DOHH2 (cell line): ENCODE results near the gene GNS.

ENCODE experiments used
- H3F3A ChIP-seq: fragments of 200-600 bp; sonication (generic), shearing (Covaris generic); 2 replicates; pipeline ENCODE4 v1.6.0; 2016; ENCODE audit warnings: antibody characterized with exemption, mild to moderate bottlenecking; ENCODE audit not compliant: control insufficient read depth, insufficient read depth
- H3K27ac ChIP-seq: fragments of 200-600 bp; sonication (generic); 2 replicates; pipeline ENCODE4 v1.5.1; 2014; ENCODE audit warnings: low read depth, mild to moderate bottlenecking, low read length, moderate library complexity
- H3K27me3 ChIP-seq: fragments of 200-600 bp; sonication (generic); 2 replicates; pipeline ENCODE4 v1.6.1; 2014; ENCODE audit warnings: mild to moderate bottlenecking, low read length, mixed read lengths; ENCODE audit not compliant: control insufficient read depth
- H3K36me3 ChIP-seq: fragments of 200-600 bp; sonication (generic); 2 replicates; pipeline ENCODE4 v1.6.1; 2014; ENCODE audit warnings: mild to moderate bottlenecking, low read length, moderate library complexity, mixed read lengths; ENCODE audit not compliant: control insufficient read depth
- H3K4me1 ChIP-seq: fragments of 200-600 bp; sonication (generic); 2 replicates; pipeline ENCODE4 v1.6.1; 2014; ENCODE audit warnings: mild to moderate bottlenecking, low read length, mixed read lengths; ENCODE audit not compliant: control insufficient read depth
- H3K4me2 ChIP-seq: fragments of 200-600 bp; sonication (generic); 2 replicates; pipeline ENCODE4 v1.6.0; 2014; ENCODE audit warnings: mild to moderate bottlenecking, low read length, moderate library complexity
- H3K4me3 ChIP-seq: fragments of 200-600 bp; sonication (generic); 2 replicates; pipeline ENCODE4 v1.5.1; 2014; ENCODE audit warnings: mild to moderate bottlenecking, low read length, mixed read lengths
- H3K79me2 ChIP-seq: fragments of 200-600 bp; sonication (generic); 2 replicates; pipeline ENCODE4 v1.6.1; 2014; ENCODE audit warnings: mild to moderate bottlenecking, low read length, mixed read lengths; ENCODE audit not compliant: control insufficient read depth
- H3K9me2 ChIP-seq: fragments of 200-600 bp; sonication (generic); replicated peaks from 2 replicates; pipeline ENCODE4 v1.6.1; 2014; ENCODE audit warnings: mild to moderate bottlenecking, low read length, mixed read lengths; ENCODE audit not compliant: control insufficient read depth
- H3K9me3 ChIP-seq: fragments of 200-600 bp; sonication (generic); 2 replicates; pipeline ENCODE4 v1.6.1; 2014; ENCODE audit warnings: antibody characterized with exemption, low read length, mixed read lengths; ENCODE audit not compliant: control insufficient read depth, insufficient read depth
- H4K20me1 ChIP-seq: fragments of 200-600 bp; sonication (generic); 2 replicates; pipeline ENCODE4 v1.6.0; 2014; ENCODE audit warnings: low read depth, mild to moderate bottlenecking, antibody characterized with exemption, low read length, moderate library complexity; ENCODE audit not compliant: control insufficient read depth, insufficient read depth
- CTCF ChIP-seq: fragments of 200-600 bp; sonication (generic); IDR thresholded peaks from one replicate; pipeline ENCODE4 v1.5.1; 2014; ENCODE audit warnings: antibody characterized with exemption, mild to moderate bottlenecking, low read depth, low read length; ENCODE audit not compliant: poor library complexity, severe bottlenecking
- EZH2phosphoT487 ChIP-seq: fragments of 200-600 bp; sonication (generic); IDR thresholded peaks from 2 replicates; pipeline ENCODE4 v1.6.1; 2017; ENCODE audit warnings: borderline replicate concordance, mild to moderate bottlenecking, antibody characterized with exemption, low read length, moderate library complexity, mixed read lengths

The GNS gene

GRCh38 chr12:64714551-64714968 is 44.6 kb downstream of the GNS start:
- Histone ChIP-seq H3F3A (no peaks in the 10 kb centered on the region), H3K4me2 (no peak overlapping the region), H3K36me3 (peaks cover 19% of the 10 kb centered on the region), H3K27me3 (no peaks in the 10 kb centered on the region), H3K79me2 (no peaks in the 10 kb centered on the region), H3K9me2 (no peaks in the 10 kb centered on the region), H3K9me3 (no peaks in the 10 kb centered on the region), H3K27ac (no peak overlapping the region), H4K20me1 (no peaks in the 10 kb centered on the region), H3K4me1 (no peaks in the 10 kb centered on the region), H3K4me3 (no peak overlapping the region)
- TF ChIP-seq CTCF (no peak), EZH2phosphoT487 (no peak)

GRCh38 chr12:64713376-64713775 is 45.8 kb downstream of the GNS start:
- Histone ChIP-seq H3F3A (no peaks in the 10 kb centered on the region), H3K36me3 (peaks cover 17% of the 10 kb centered on the region), H3K9me3 (no peaks in the 10 kb centered on the region), H4K20me1 (no peaks in the 10 kb centered on the region), H3K4me1 (no peaks in the 10 kb centered on the region), H3K4me2 (no peak overlapping the region), H3K79me2 (no peaks in the 10 kb centered on the region), H3K9me2 (no peaks in the 10 kb centered on the region), H3K4me3 (no peak overlapping the region), H3K27ac (no peak overlapping the region), H3K27me3 (no peaks in the 10 kb centered on the region)
- TF ChIP-seq CTCF, result no peak
- TF ChIP-seq EZH2phosphoT487, result no peak

- no peaks in the 10 kb centered on the region for H3K4me1 ChIP-seq
- no peaks in the 10 kb centered on the region for H3K9me3 ChIP-seq
- no peaks in the 10 kb centered on the region for H3K9me2 ChIP-seq
- H3K36me3 ChIP-seq, result peaks cover 2% of the 10 kb centered on the region; the same call in 1 of the 2 replicates
- H3K4me2 ChIP-seq, result no peak overlapping the region
- no peak for TF ChIP-seq EZH2phosphoT487
- TF ChIP-seq CTCF, result no peak
- no peaks in the 10 kb centered on the region for H3F3A ChIP-seq
- no peaks in the 10 kb centered on the region for H3K27me3 ChIP-seq
- H3K27ac ChIP-seq, result no peak overlapping the region
- H3K79me2 ChIP-seq, result no peaks in the 10 kb centered on the region
- H4K20me1 ChIP-seq, result no peaks in the 10 kb centered on the region
- H3K4me3 ChIP-seq, result no peak overlapping the region
Measured at GRCh38 chr12:64709429-64709828, 49.8 kb downstream of the GNS start.

- no peaks in the 10 kb centered on the region for H3K36me3 ChIP-seq
- no peaks in the 10 kb centered on the region for H4K20me1 ChIP-seq
- no peak overlapping the region for H3K4me2 ChIP-seq
- H3K9me2 ChIP-seq, result no peaks in the 10 kb centered on the region
- H3K4me1 ChIP-seq, result no peaks in the 10 kb centered on the region
- no peak overlapping the region for H3K27ac ChIP-seq
- TF ChIP-seq CTCF, result no peak
- TF ChIP-seq EZH2phosphoT487, result no peak
- no peaks in the 10 kb centered on the region for H3F3A ChIP-seq
- H3K27me3 ChIP-seq, result no peaks in the 10 kb centered on the region
- no peak overlapping the region for H3K4me3 ChIP-seq
- H3K9me3 ChIP-seq, result no peaks in the 10 kb centered on the region
- no peaks in the 10 kb centered on the region for H3K79me2 ChIP-seq
Measured at GRCh38 chr12:64707926-64708325, 51.3 kb downstream of the GNS start.
